H9 (cell line): Measurements from ENCODE around the gene DHX35. TPM values are rescaled to one million over a fixed set of nuclear protein-coding genes. Genes with fewer than 3 reads are reported as not detected.
A peak's percentile ranks its signal among the peaks of the same experiment; 100 is the strongest.

Experiments
- DNase-seq: peaks from one replicate; pipeline ENCODE4 v3.0.0-alpha.2; 2017
- H2AFZ ChIP-seq: one replicate; pipeline ENCODE4 v1.6.1; 2013; ENCODE audit warnings: mild to moderate bottlenecking, low read length, control low read depth, moderate library complexity
- H2AK5ac ChIP-seq: 2 replicates; pipeline ENCODE4 v1.6.1; 2013; ENCODE audit warnings: low read length, control low read depth, mixed read lengths; ENCODE audit not compliant: insufficient read length
- H2BK120ac ChIP-seq: one replicate; pipeline ENCODE4 v1.6.1; 2013; ENCODE audit warnings: low read depth, mild to moderate bottlenecking, low read length, control low read depth, inconsistent platforms; ENCODE audit not compliant: poor library complexity, severe bottlenecking
- H2BK12ac ChIP-seq: 2 replicates; pipeline ENCODE4 v1.6.1; 2013; ENCODE audit warnings: low read length, control low read depth, mixed read lengths, low read depth; ENCODE audit not compliant: insufficient read length
- H2BK15ac ChIP-seq: 2 replicates; pipeline ENCODE4 v1.6.1; 2013; ENCODE audit warnings: low read depth, low read length, control low read depth
- H2BK20ac ChIP-seq: one replicate; pipeline ENCODE4 v1.6.1; 2013; ENCODE audit warnings: low read depth, mild to moderate bottlenecking, low read length, control low read depth, inconsistent platforms; ENCODE audit not compliant: poor library complexity, severe bottlenecking
- H2BK5ac ChIP-seq: 2 replicates; pipeline ENCODE4 v1.6.1; 2013; ENCODE audit warnings: low read length, control low read depth, mixed read lengths; ENCODE audit not compliant: insufficient read length
- H3K14ac ChIP-seq: 2 replicates; pipeline ENCODE4 v1.6.1; 2013; ENCODE audit warnings: low read length, control low read depth; ENCODE audit not compliant: insufficient read depth
- H3K18ac ChIP-seq: 2 replicates; pipeline ENCODE4 v1.6.1; 2013; ENCODE audit warnings: low read depth, mild to moderate bottlenecking, mixed read lengths, low read length, control low read depth; ENCODE audit not compliant: insufficient read length
- H3K23ac ChIP-seq: 2 replicates; pipeline ENCODE4 v1.6.1; 2013; ENCODE audit warnings: low read length, control low read depth, mixed read lengths, low read depth; ENCODE audit not compliant: insufficient read length
- H3K23me2 ChIP-seq: 2 replicates; pipeline ENCODE4 v1.6.1; 2013; ENCODE audit warnings: low read depth, mild to moderate bottlenecking, mixed read lengths, low read length, control low read depth; ENCODE audit not compliant: insufficient read length, poor library complexity, severe bottlenecking
- H3K27ac ChIP-seq: 2 replicates; pipeline ENCODE4 v1.5.1; 2013; ENCODE audit warnings: low read length, control low read depth, mixed read lengths, low read depth; ENCODE audit not compliant: insufficient read length
- H3K27me3 ChIP-seq: 2 replicates; pipeline ENCODE4 v1.6.1; 2013; ENCODE audit warnings: low read length, control low read depth, inconsistent platforms; ENCODE audit not compliant: insufficient read depth
- H3K4ac ChIP-seq: 2 replicates; pipeline ENCODE4 v1.6.1; 2013; ENCODE audit warnings: low read depth, mild to moderate bottlenecking, control low read depth, inconsistent platforms, low read length, moderate library complexity
- H3K4me1 ChIP-seq: 2 replicates; pipeline ENCODE4 v1.6.1; 2013; ENCODE audit warnings: low read length, control low read depth, inconsistent platforms; ENCODE audit not compliant: insufficient read depth
- H3K4me2 ChIP-seq: 2 replicates; pipeline ENCODE4 v1.6.1; 2013; ENCODE audit warnings: low read length, control low read depth, mixed read lengths; ENCODE audit not compliant: insufficient read length, insufficient read depth
- H3K56ac ChIP-seq: 2 replicates; pipeline ENCODE4 v1.6.1; 2013; ENCODE audit warnings: low read depth, mild to moderate bottlenecking, mixed read lengths, low read length, control low read depth; ENCODE audit not compliant: insufficient read length
- H3K79me1 ChIP-seq: 2 replicates; pipeline ENCODE4 v1.6.1; 2013; ENCODE audit warnings: low read depth, mild to moderate bottlenecking, moderate library complexity, low read length, control low read depth, inconsistent platforms; ENCODE audit not compliant: insufficient read depth, poor library complexity, severe bottlenecking
- H3K79me2 ChIP-seq: 2 replicates; pipeline ENCODE4 v1.6.1; 2013; ENCODE audit warnings: low read length, control low read depth, inconsistent platforms; ENCODE audit not compliant: insufficient read depth
- H3K9ac ChIP-seq: 2 replicates; pipeline ENCODE4 v1.6.1; 2013; ENCODE audit warnings: low read length, control low read depth, mixed read lengths; ENCODE audit not compliant: insufficient read length; ENCODE audit errors: extremely low read depth
- H3K9me3 ChIP-seq: one replicate; pipeline ENCODE4 v1.6.1; 2013; ENCODE audit warnings: low read depth, low read length, inconsistent platforms; ENCODE audit not compliant: control insufficient read depth
- H3T11ph ChIP-seq: one replicate; pipeline ENCODE4 v1.6.1; 2013; ENCODE audit warnings: mild to moderate bottlenecking, low read length, control low read depth, inconsistent platforms
- H4K20me1 ChIP-seq: one replicate; pipeline ENCODE4 v1.6.1; 2013; ENCODE audit not compliant: control insufficient read depth, insufficient read length, insufficient read depth
- H4K5ac ChIP-seq: 2 replicates; pipeline ENCODE4 v1.6.1; 2013; ENCODE audit warnings: low read depth, mild to moderate bottlenecking, mixed read lengths, low read length, control low read depth; ENCODE audit not compliant: insufficient read length
- H4K8ac ChIP-seq: replicated peaks from 2 replicates; pipeline ENCODE4 v1.6.1; 2013; ENCODE audit warnings: low read length, control low read depth, mixed read lengths, low read depth; ENCODE audit not compliant: insufficient read length
- H4K91ac ChIP-seq: 2 replicates; pipeline ENCODE4 v1.6.1; 2013; ENCODE audit warnings: low read depth, mild to moderate bottlenecking, moderate library complexity, mixed read lengths, low read length, control low read depth; ENCODE audit not compliant: insufficient read length
- H3K27ac Mint-ChIP-seq, 3 experiments: 2 replicates in 2 of 3; 3 replicates in 1 of 3; pipeline ENCODE4 v1.8.0; 2020 to 2021; ENCODE audit warnings: mixed read lengths in 3 of 3, mild to moderate bottlenecking in 1 of 3, moderate library complexity in 1 of 3
- H3K27me3 Mint-ChIP-seq: 2 replicates; pipeline ENCODE4 v1.8.0; 2021; ENCODE audit warnings: low read depth, mild to moderate bottlenecking, moderate library complexity, mixed read lengths
- H3K36me3 Mint-ChIP-seq, 3 experiments: 2 replicates in 2 of 3; 3 replicates in 1 of 3; pipeline ENCODE4 v1.8.0; 2020 to 2021; ENCODE audit warnings: low read depth in 3 of 3, mixed read lengths in 3 of 3; ENCODE audit not compliant: insufficient read depth in 1 of 3
- H3K4me1 Mint-ChIP-seq, 2 experiments: 2 replicates each; pipeline ENCODE4 v1.8.0; 2020; ENCODE audit warnings: mixed read lengths in 2 of 2
- H3K4me3 Mint-ChIP-seq, 2 experiments: 2 replicates in 1 of 2; 3 replicates in 1 of 2; pipeline ENCODE4 v1.8.0; 2020 to 2021; ENCODE audit warnings: mild to moderate bottlenecking in 2 of 2, mixed read lengths in 2 of 2, moderate library complexity in 1 of 2
- H3K9me3 Mint-ChIP-seq, 2 experiments: 2 replicates in 1 of 2; 3 replicates in 1 of 2; pipeline ENCODE4 v1.8.0; 2020; ENCODE audit warnings: mild to moderate bottlenecking in 2 of 2, mixed read lengths in 2 of 2, moderate library complexity in 1 of 2
- CTCF ChIP-seq: fragments of 200-600 bp; sonication (generic); conservative IDR thresholded peaks from 3 replicates; pipeline ENCODE4 v1.8.0; 2021; ENCODE audit warnings: antibody characterized with exemption, mild to moderate bottlenecking
- WGBS: extraction: QIAGEN DNeasy Blood & Tissue Kit; methylation state at CpG from one replicate; pipeline ENCODE4 v1.1.7; 2013; ENCODE audit warnings: missing lambda C conversion rate, low lambda C conversion rate, mixed read lengths; ENCODE audit not compliant: insufficient read length; ENCODE audit errors: extremely low coverage; 5-methylcytosine and 5-hydroxymethylcytosine counted together
- total RNA-seq: library from RNA; stranded (reverse); gene quantifications from 2 replicates; pipeline ENCODE4 v1.2.1, GENCODE V29; 2021

DHX35 gene
- total RNA-seq, 1 experiment from 2014 or later, result 14.4 TPM

GRCh38 chr20:38926934-38927616 is 35.1 kb upstream of the DHX35 start:
- H3K14ac ChIP-seq, result peak overlapping the region; percentile 95
- WGBS, result no CpG with 5 or more reads among the region's 27 CpGs
- H3K27ac ChIP-seq, result no peak overlapping the region
- peak overlapping the region; percentile 96 for H4K91ac ChIP-seq
- no peak overlapping the region for H2BK12ac ChIP-seq
- H3K4me3 Mint-ChIP-seq, result peak overlapping the region; percentile 84 to 94
- H2AFZ ChIP-seq, result no peak overlapping the region
- H3K27me3 ChIP-seq, result no peaks in the 10 kb centered on the region
- peaks cover 42% of the 10 kb centered on the region for H3K79me2 ChIP-seq
- H3K23me2 ChIP-seq, result peaks cover 4% of the 10 kb centered on the region
- H3K18ac ChIP-seq, result peak overlapping the region; percentile 95
- peak overlapping the region; percentile 83 for H3K9ac ChIP-seq
- H3K4me2 ChIP-seq, result peak overlapping the region; percentile 69
- peaks cover 2% of the 10 kb centered on the region; the same call in 1 of the 2 replicates for H3K4me1 ChIP-seq
- H3K36me3 Mint-ChIP-seq, result peaks cover 15 to 18% (median 17%) of the 10 kb centered on the region in 3 experiments; a peak in 6 of 7 replicates
- H3K23ac ChIP-seq, result no peak overlapping the region
- no peak overlapping the region for H4K5ac ChIP-seq
- TF ChIP-seq CTCF, result no peak
- H2BK120ac ChIP-seq, result no peak overlapping the region
- peak overlapping the region in 1 of 3 experiments; percentile 83; a peak in 1 of 7 replicates for H3K27ac Mint-ChIP-seq
- DNase-seq, result no peak
- no peak overlapping the region for H3K56ac ChIP-seq
- no peaks in the 10 kb centered on the region for H3K9me3 ChIP-seq
- H4K20me1 ChIP-seq, result no peaks in the 10 kb centered on the region
- H4K8ac ChIP-seq, result no peak overlapping the region
- H3K27me3 Mint-ChIP-seq, result no peaks in the 10 kb centered on the region; the same call in none of the 2 replicates
- H2BK5ac ChIP-seq, result no peak overlapping the region
- peaks cover 0 to 2% of the 10 kb centered on the region in 2 experiments; a peak in 1 of 5 replicates for H3K9me3 Mint-ChIP-seq
- H2AK5ac ChIP-seq, result no peak overlapping the region
- H3K4ac ChIP-seq, result no peak overlapping the region; the same call in 1 of the 2 replicates
- no peak overlapping the region for H2BK15ac ChIP-seq
- peaks cover 2% of the 10 kb centered on the region for H3K79me1 ChIP-seq
- no peak overlapping the region for H2BK20ac ChIP-seq
- H3K4me1 Mint-ChIP-seq, result peaks cover 29 to 33% of the 10 kb centered on the region in 2 experiments
- H3T11ph ChIP-seq, result no peak overlapping the region
